GM18499 (cell line): ENCODE results near the gene LMO7.
"Not testable (repeated sequence)": the region's sequence is repeated elsewhere in the genome, so short reads cannot be mapped to it uniquely, and the experiment has no call there.

Experiments
- ATAC-seq: cut with Tn5 transposase; IDR thresholded peaks from one replicate; pipeline ENCODE4 v1.9.1; 2021; ENCODE audit warnings: moderate number of reproducible peaks; ENCODE audit not compliant: insufficient read depth, unreplicated experiment

The LMO7 gene

DNA sequence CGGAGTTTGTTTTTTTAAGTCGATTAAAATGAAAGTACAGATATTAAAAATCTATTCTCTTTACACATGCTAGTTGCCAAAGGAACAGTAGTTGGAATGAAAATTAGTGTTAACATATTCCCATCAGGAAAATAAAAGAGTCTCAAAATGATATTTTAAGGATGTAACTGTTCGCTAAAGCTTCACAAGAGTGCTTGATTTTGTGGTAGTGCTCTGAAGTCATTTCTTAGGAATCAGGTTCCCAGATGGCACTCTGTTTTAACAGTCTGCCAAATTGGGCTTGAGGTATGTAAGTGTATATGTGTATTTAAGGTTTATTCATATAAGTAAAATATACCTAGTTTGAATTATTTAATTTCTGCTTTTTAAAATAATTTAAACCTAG is 128.8 kb downstream of the LMO7 start:
- no peak for ATAC-seq

GRCh38 chr13:75766636-75767035 is 130.5 kb downstream of the LMO7 start:
- ATAC-seq: no peak

GRCh38 chr13:75769141-75769905 is 133.2 kb downstream of the LMO7 start:
- ATAC-seq: no peak

GRCh38 chr13:75770164-75770563 is 134.0 kb downstream of the LMO7 start:
- ATAC-seq: no peak

- no peak for ATAC-seq
Measured at GRCh38 chr13:75770592-75771011, 134.5 kb downstream of the LMO7 start.

DNA sequence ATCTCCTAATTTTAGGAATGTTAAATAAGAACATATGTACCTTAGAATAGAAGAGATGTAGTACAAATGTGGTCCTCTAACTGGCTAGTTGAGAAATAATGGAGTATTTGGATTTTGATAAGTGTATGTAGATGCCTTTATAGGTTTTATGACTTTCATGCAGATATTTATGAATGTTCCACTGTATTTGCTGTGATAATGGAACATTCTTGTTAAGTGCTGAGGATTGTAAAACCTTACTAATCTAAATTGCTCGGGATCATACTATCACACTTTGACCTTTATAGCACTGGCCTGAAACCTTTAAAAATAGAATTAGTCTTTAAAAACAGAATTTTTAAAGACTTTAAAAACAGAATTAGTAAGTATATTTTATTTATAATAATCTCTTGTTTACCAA is 135.1 kb downstream of the LMO7 start:
- no peak for ATAC-seq

DNA sequence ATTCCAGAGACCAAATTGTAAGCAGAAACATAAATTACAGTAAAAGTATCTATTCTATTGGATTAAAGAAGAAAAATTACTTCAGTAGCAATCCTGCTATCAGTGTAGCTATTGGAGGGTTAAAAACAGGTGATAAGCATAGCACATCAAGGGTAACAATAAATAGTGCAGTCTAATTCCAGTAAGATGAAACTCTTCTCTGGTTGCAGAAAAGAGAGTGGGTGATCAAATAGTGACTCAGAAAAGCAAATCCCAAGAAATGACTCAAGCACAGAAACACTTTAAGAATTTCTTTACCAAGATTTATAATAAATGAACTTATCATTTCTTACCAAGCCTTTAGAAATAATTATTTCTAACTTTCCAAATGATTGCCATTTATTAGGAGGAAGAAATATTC is 135.7 kb downstream of the LMO7 start:
- ATAC-seq: no peak

DNA sequence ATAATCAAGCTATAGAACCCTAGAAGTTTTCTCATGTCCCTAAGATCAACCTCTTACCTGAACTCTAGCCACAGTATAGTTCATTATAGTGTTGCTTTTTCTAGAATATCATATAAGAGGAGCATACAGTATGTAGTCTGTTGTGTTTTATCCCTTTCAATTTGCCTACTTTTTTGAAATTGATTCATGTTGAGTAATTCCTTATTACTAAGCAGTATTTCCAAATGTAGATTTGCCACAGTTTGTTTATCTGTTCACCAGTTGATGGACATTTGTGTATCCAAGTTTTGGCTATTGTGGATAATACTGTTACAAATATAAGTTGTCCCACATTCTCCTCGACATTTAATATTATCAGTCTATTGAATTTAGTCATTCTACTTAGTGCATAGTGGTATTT is 138.0 kb downstream of the LMO7 start:
- no peak for ATAC-seq

GRCh38 chr13:75776550-75776949 is 140.4 kb downstream of the LMO7 start:
- no peak for ATAC-seq

DNA sequence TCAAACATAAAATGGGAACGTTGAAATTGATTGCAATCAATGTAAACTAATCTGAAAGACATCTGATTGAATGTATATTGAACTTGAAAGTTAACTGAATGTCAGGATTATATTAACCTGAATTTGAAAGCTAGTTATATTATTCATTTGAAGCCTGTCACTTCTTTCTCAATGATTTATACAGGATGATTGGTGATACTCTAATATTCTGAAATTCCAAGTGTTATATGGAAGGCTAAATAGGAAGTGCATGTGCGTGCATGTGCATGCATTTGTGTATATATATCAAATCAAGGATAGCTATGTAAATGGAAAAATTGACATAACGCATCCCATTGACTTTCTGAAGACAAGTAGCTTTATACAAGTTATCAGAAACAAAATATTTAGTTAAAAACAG is 143.3 kb downstream of the LMO7 start:
- ATAC-seq: no peak

GRCh38 chr13:75780103-75780502 is 144.0 kb downstream of the LMO7 start:
- not testable (repeated sequence) for ATAC-seq

DNA sequence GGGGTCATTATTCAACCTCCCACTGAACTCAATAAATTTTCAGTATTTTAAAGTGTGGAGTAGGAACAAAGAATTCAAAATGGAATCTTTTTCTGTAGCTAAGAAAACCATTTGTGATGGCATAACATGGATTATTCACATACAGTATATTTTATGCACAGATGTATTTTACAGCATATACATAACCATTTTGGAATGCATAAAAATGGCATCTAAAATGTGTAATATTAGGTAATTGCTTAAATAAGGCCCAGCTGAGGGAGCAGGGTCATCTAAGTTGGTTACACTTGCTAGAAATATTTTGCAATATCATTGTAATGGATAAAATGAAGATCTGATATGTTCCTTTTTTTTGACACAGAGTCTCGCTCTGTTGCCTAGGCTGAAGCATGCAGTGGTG is 146.9 kb downstream of the LMO7 start:
- ATAC-seq: no peak

- no peak for ATAC-seq
Measured at GRCh38 chr13:75784003-75784402, 147.9 kb downstream of the LMO7 start.

GRCh38 chr13:75785130-75785529 is 149.0 kb downstream of the LMO7 start:
- no peak for ATAC-seq

- ATAC-seq: no peak
Measured at GRCh38 chr13:75787249-75787928, 151.3 kb downstream of the LMO7 start.

DNA sequence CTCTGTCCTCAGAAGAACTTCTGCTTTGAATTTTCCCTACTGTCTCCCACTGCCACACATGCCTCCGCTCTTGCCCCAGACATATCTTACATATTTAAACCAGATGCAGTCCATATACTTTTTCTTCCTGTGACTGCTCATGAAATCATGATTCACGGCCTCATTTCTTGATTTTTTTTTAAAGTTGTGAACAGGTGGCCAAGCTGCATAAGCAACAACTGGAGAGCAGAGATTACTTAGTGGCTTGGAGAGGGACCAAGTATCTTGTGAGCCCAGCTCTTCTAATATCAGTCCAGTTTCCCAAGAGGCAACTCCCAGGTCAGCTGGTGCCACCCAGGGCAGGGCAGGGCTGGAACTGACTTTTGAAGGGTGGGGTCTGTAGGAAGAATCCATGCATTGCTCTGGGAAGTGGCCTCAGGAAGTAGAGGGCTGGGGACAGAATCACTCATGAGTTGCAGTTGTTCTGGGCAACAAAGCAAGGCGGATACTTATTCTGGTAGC is 152.4 kb downstream of the LMO7 start:
- no peak for ATAC-seq

DNA sequence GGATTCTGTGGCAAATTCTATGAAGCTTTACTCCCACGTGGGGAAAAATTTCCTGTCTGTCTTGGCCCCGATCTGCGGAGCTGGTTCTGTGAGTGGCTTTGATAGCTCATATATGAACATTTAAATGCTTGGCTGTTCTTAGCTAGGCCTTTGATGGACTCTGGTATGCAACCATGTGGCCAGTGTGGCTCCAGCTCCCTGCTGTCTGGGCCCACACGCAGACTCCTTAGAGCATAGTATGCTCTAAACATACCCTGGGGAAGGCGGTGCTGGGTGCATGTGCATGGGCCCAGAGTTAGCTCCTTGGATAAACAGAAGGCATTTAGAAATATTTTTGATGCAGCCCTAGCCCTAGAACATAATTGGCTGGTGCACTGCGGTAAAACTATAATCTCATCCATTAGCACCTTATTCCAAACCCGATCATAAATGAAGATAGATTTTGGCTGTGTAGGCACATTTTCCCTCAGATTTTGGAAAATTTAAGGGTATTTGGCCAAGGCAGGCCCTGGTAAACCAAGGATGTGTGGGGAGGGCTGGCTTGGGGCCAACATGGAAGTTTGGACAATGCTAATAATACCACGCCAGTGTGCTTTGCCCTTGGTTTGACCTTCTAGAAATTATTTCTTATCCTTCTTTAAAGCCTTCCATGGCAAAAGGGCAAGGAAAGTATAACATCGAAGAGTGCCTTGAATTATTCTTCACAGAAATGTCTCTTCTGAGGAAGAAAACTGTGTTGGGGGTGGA is 153.5 kb downstream of the LMO7 start:
- no peak for ATAC-seq

- ATAC-seq: no peak
Measured at GRCh38 chr13:75790198-75790970, 154.3 kb downstream of the LMO7 start.

GRCh38 chr13:75792526-75793187 is 156.5 kb downstream of the LMO7 start:
- no peak for ATAC-seq

GRCh38 chr13:75793188-75793567 is 157.0 kb downstream of the LMO7 start:
- not testable (repeated sequence) for ATAC-seq
